HG03095 (cell line): ENCODE results near the gene IRGM.

Experiments
- ATAC-seq: cut with Tn5 transposase; IDR thresholded peaks from one replicate; pipeline ENCODE4 v1.9.1; 2021; ENCODE audit warnings: moderate library complexity; ENCODE audit not compliant: unreplicated experiment

IRGM gene

GRCh38 chr5:150895431-150896428 is 49.4 kb downstream of the IRGM start:
- no peak for ATAC-seq
